ENCODE measurements around the gene GEN1.
"Not testable (repeated sequence)": the region's sequence is repeated elsewhere in the genome, so short reads cannot be mapped to it uniquely, and the experiment has no call there.

GEN1 gene

DNA sequence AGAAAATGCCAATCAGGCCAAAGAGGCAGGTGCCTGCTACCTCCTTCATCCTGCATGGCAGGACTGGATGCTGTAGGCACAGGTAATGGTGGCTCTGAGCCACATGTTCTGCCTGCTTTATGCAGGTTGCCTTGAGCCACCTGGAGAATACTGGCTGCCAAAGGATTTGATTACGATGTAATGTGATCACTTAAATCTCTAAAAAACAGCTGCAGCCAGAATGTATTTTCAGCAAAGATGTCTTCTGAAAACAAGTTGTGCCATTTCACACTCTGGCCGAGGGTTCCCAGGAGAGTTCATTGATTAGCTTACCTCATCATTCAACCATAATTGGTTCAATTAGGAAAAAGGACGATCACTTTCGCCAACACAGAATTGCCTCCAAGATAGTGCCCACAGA is 44.4 kb downstream of the GEN1 start:
- DNase-seq: no peak

DNA sequence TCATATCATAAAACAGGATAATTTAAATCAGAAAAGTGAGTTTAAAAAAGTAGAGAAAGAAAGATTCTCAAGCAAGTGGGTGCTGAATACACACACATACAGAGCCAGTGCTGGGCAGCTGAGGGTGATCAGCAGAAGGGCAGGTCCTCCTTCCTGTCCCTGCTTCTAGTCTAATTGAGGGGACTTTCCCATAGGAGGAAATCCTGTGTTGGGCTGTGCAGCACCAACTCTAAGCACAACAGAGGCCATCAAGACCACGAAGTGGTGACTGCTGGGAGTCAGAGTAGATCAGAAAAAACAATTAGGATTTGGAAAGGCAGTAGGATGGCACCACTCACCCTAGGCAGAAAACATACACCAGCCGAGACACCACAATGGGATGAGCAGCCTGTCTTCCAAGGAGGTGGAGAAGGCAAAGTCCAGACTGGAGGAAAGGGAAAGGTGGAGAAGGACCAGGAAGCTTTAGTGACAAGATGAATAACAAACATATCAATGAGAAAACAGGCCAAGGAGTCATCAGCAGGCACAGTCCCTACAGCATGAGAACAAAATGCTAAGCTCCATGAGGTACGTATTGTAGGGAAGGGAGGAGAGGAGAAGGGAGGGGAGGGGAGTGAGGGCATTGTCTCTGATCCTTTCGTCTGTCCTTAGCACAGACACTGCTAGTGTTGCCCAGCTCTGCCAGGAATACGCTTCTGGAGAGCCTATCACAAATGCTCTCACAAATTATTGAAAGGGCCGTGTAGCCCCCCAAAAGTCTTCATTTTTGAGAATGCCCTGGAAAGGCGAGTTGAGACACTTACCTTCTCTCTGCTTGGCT is 45.6 kb downstream of the GEN1 start:
- no peak for DNase-seq

DNA sequence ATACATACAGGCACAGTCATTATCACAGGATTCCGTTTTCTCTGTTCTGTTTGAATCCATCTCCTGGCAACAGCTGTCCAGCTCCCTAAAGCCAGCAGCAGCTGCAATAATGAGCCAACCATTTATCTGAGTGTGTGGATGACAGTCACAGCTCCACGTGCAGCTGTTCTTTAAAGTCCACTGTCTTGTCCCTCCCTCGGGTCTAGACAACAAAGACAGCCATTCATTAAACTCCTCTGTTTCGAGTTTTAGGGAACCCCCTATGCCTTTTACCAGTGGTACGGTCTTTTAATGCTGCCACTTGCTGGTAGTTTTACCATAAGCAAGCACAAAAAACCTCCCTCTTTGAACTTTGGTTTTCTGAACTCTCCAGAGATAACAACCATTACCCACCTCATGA is 46.3 kb downstream of the GEN1 start:
- DNase-seq: no peak

DNA sequence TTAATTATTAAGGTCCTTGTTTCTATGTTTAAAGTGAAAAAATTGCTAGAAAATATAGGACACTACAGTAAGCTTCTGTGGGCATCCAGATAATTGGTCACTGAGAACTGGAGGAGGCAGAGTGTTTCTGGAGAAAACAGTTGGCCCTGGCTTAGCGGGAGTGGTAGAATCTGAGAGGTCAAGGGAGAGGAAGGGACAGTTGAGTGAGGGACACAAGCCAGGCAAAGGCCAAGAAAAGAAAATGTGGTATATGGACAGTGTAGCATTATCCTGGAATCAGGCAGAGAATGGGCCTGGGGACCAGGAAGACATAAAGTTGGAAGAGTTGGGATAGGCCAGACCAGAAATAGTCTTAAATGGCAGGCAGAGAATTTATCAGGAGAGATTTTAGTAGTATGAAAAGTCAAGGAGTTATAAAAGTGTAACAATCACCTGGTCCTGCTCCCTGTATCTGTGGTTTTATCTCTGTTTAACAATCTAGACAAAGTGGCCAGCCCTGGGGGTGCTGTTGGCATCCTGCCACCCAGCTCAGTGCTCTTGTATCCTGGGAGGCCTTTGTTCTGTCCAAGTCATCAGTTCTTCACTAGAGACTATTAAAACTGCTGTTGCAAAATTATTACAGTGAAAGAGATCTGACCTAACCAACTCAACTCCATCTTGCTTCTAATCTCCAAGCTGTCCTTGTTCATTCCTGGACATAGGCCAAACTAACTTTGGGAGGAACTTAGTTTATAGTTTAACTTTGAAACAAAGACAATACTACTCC is 46.9 kb downstream of the GEN1 start:
- no peak for DNase-seq

DNA sequence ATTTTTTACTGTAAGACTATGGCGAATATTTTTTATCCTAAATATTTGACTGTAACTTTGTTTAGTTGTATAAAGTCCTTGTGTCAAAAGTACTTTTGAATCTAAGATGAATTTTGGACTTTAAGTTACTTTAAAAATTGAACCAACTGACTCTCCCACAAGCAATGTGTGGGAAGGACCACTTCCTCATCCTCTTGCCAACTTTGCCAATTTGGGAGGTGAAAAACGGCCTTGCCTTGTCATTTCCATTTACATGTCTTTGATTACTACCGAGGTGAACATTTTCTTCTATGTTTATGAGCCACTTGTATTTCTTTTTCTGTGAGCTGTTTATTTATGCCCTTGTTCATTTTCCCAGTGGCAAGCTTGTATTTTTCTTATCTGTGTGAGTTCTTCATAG is 49.6 kb downstream of the GEN1 start:
- no peak for DNase-seq

DNA sequence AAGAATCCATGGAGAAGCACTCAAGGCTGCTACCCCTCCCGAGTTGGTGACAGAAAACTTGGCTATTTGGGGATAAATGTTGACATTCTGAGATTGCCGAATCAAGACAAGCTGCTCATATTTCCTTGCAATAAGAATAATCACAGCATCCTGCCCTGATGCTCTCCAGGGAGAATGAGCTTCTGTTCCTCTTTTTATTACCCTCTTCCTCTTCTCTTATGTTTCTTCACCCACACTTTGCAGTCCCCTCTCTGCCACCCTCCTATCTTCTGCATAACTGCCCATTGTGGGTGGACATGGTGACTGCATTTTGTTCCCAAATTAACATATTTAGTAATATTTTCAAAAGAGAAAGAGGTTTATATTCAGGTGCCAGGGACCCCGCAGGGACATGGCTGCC is 50.4 kb downstream of the GEN1 start:
- DNase-seq: no peak

DNA sequence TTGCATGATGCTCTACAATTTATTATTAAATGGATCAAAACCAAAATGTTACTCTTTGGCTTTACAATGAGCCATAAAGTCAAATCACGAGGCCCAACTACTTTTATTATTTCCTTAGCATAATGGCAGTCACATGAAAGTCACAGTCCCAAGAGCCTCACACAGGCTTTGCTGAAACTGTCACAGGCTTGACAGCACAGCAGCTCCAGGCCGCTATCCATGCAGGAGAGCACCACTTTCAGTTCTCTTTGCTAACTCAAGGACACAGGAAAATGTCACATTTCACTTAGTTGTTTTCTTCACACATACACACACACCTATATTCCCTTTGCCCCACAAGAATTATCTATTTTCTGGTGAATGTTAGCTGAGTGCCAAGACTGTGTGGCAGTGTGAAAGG is 51.2 kb downstream of the GEN1 start:
- DNase-seq: no peak

DNA sequence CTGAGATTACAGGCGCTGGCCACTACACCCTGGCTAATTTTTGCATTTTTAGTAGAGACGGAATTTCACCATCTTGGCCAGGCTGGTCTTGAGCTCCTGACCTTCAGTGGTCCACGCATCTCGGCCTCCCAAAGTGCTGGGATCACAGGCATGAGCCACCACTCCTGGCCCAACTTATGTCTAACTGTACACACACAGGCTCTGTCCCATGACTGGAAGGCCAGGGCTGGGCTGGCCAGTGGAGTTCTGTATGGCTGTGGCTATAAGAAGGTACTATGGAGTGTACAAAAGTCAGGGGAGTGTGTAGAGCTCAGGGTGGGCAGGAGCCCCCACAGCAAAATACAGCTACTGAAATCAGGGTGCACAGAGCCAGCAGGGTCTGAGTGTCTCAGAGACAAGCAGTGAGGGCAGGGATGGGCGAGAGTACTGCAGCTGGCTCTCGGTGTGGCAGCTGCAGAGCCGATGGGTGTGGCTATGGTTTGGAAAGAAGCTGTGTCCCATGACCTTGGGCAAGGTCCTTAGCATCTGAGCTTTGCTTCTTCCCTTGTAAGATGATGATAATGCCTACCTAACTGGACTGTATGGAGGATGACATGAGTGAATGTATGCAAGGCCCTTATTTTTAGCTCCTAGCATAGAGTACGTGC is 51.9 kb downstream of the GEN1 start:
- no peak for DNase-seq

DNA sequence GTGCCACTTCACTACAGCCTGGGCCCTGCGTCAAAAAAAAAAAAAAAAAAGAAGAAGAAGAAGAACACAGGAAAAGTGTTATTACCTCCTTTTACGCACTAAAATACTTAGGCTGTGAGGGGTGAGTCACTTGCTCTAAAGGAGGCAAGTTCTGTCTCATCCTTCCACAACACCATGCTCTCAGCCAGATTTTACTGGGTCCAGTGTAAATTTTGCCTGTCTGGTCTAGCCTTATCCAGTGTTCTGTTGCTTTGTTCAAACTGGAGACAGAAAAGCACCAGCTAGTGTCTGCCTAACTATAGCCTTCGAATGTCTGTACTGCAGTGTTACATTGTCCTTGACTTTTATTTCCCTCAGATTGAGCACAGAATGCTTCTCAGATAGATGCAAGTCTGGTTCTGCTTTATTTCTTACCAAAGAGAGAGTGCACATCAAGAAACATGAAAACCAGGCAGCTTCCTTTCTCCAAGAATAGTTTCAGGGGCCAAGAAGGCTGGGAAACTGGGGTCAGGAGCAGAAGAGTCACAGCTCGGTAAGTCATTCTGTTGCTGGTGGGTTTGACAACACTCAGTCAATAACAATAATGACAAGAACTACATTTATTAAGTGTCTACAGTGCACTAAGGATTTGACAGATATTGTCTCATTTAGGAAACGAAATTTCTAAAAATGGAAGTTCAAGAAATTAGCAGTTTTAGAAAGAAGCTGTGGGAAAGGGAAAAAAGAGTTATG is 59.2 kb downstream of the GEN1 start:
- DNase-seq: no peak

DNA sequence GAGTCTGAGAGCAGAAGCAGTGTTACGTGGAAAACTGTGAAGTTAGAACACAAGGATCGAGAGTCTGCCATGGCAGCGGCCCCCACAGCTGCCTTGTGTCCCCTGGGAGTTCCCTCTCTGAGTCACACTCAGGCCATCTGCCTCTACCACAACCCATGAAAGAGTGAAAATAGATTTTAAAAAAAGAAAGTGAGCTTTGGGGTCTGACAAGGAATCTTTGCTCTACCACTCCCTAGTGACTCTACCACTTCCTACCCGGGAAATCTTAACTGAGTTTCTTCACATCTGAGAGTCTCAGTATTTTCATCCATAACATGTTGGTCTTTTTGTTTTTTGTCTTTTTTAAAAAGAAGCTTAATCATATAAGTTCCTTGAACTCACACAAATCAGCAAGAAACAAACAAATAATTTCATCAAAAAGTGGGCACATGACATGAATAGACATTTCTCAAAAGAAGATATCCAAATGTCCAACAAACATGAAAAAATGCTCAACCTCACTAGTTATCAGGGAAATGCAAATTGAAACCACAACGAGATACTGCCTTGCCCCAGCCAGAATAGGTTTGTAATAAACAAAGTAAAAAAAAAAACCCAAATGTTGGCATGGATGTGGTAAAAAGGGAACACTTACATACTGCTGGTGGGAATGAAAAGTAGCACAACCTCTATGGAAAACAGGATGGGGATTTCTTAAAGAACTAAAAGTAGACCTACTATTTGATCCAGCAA is 60.0 kb downstream of the GEN1 start:
- DNase-seq: no peak

DNA sequence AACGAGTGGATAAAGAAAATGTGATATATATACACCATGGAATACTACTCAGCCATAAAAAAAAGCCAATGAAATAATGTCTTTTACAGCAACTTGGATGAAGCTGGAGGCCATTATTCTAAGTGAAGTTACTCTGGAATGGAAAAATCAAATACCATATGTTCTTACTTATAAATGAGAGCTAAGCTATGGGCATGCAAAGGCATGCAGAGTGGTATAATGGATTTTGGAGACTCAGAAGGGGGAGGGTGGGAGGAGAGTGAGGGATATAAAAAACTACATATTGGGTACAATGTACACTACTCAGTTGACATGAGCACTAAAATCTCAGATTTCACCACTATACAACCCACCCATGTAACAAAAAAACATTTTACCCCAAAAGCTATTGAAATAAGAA is 60.7 kb downstream of the GEN1 start:
- DNase-seq: no peak

DNA sequence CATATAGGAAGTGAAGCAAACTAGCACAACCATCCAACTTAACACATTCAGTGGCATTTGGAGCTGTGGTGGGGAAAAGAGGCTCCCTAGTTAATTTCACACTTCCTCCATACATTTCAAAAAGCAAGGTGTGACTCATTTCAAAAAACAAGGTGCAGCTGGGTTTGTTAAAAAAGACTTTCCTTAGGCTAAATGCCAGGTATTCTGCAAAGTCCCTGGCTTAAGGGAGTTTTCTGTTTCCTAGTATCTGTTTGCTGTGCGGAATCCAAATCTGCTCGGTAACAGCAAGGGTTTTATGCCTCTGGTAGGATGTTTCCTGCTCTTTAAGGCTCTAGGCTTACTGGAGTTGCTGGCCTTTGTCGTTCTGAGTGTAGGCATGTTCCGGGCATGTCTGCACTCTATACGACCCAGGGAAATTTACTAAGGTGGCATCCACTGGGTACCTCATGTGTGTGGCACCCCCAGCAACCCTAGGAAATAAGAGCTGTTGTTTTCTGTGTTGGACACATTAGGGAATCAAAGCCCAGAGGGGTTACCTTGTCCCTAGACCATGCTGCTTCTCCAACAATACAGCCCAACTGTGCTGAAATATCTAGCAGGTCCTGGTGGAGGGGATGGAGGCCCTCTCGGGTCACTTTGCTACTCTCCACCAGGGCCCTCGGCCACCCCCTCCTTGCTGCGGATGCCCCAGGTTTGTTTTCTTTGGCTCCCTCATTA is 61.7 kb downstream of the GEN1 start:
- no peak for DNase-seq

DNA sequence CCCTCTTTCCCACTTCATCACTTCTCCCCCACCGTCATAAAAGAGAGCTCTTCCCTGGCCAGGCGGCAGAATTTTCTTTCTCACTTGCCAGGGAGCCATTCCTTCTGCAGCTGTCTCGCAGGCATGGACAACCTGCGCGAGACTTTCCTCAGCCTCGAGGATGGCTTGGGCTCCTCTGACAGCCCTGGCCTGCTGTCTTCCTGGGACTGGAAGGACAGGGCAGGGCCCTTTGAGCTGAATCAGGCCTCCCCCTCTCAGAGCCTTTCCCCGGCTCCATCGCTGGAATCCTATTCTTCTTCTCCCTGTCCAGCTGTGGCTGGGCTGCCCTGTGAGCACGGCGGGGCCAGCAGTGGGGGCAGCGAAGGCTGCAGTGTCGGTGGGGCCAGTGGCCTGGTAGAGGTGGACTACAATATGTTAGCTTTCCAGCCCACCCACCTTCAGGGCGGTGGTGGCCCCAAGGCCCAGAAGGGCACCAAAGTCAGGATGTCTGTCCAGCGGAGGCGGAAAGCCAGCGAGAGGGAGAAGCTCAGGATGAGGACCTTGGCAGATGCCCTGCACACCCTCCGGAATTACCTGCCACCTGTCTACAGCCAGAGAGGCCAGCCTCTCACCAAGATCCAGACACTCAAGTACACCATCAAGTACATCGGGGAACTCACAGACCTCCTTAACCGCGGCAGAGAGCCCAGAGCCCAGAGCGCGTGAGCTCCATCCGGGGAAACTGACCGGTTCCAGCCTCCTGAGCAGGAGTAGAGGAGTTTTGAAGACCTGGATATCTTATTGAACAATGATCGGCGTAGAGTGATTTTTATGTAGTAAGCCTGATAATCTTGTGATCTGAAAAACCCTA is 62.7 kb downstream of the GEN1 start, which contains the start of gene MSGN1:
MSGN1 (plus strand) TSS at position 65 of the 850 bp plus-strand sequence; CDS start at position 124, 59 bp downstream.
- no peak for DNase-seq

DNA sequence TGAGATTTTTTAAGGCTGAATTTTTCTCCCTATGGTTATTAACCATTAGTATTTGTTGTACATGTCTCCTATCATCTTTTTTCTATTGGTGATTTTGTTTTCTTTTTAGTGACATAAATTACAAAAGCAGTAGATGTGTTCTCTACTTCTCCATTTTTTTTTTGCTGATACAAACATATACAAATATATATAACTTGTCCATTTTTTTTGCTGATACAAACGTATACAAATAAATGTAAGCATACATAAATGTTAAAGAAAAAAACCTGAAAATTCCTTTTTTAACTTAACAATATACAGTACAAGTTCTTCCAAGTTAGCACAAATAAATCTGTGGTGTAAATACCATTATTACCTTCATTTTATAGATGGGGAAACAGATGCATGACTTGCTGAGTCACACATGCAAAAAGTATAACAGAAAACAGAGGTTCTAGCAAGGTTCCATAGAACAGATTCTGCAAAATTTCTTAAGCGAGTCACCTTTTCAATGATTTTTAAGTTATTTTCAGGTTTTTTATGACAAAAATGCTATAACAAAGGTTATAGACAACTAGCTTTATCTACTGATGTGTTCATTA is 64.4 kb downstream of the GEN1 start:
- no peak for DNase-seq

DNA sequence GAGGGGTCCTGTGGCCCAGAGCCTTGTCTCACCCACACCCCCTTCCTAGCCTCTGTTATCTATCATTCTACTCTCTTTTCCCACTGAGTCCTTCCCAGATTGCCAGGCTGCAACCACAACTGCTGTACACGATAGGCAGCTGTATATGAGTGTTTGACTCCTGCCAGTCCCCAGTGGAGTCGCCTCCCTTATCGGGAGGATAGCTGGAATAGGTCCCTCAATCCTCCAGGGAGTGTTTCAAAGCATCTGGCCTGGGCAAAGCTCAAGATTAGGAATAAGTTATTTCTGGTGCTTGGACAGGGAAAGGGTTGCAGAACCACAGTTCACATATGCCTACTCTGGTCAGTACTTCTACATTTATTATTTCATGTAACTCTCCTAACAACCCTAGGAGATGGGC is 67.1 kb downstream of the GEN1 start:
- DNase-seq: no peak

DNA sequence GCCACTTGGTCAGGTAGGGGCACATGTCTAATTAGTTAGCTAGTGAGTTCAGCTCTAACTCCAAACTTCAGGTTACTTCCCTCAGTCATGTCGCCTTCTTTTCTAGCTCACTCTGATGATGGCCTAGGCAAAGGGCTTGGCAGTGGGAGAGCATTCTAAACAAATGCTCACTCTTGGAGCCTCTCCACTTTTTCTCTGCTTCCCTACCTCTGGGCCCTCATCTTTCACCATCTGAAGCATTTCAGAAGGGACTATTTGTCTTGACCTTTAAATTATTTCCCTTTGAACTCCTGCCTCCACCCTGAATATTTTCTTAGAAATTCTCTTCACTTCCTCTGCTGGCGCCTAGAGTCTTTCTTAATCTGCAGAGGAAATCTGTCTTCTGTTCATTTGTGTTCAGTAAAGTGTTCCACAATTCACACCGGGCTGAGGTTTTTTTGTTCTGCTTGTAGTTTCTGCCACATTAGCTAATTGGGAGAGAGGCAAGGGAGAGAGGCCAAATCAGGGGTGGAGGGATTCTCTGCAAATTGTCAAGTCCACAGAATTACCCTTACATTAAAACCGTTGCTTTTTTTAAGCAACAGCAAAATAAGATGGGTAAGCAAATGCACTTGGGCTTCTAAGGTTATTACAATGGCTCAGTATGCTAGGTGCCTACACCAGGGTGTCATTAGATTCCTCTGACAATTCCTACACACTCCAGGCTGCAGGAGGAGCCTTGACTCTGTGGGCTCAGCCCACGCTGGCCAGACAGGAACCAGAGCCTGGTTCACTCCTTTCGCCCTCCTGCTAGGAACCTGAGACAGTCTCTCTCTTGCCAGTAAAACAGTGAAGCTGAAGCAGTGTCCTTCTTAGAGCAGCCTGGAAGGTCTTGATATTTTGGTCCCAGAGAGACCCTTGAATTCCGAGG is 67.9 kb downstream of the GEN1 start:
- no peak for DNase-seq

DNA sequence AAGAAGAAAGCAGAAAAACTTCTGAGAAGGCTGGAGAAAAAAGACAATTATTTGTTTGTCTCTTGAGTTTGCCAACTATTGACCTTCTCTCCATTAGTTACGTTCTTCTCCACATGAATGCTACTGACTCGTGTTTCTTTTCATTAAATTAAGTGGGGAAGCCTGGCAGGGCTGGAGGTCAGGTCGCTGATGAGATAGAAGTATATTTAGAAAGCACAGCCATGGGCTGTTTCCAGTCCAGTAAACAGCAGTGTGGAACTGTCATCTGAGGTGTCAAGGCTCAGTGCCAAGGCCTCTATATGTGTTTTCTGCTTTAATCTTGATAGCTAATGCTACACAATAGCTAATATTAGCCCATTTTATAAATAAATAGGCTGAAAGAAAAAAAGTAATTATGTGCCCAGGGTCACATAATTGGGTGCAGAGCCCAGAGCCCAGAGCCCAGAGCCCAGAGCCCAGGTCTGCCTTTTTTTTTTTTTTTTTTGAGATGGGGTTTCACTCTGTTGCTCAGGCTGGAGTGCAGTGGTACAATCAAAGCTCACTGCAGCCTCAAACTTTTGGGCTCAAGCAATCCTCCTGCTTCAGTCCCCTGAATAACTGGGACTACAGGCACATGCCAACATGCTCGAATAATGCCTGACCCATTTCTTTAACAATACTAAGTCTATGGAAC is 68.6 kb downstream of the GEN1 start:
- DNase-seq: no peak

DNA sequence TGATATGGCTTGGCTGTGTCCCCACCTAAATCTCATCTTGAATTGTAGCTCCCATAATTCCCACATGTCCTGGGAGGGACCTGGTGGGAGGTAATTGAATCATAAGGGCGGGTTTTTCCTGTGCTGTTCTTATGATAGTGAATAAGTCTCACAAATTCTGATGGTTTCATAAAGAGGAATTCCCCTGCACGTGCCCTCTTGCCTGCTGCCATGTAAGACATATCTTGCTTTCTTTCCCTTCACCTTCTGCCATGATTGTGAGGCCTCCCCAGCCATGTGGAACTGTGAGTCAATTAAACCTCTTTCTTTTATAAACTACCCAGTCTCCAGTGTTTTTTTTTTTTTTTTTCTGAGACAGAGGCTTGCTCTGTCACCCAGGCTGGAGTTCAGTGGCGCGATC is 69.7 kb downstream of the GEN1 start:
- DNase-seq: not testable (repeated sequence)

DNA sequence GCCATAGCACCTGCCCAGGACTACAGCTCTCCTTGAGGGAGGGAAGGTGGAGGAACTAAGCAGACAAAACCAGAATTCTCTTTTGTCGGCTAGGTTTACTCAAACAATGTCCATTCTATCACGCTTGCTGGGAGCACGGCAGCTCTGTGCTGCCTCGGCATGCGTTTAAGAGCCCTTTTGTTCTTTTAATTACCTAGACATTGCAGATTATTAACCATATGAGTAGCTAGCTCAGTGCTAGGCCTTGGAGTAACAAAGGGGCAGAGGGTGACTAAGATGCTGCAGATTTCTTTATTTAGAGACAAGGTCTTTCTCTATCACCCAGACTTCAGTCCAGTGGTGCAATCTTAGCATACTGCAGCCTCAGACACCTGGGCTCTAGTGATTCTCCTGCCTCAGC is 73.4 kb downstream of the GEN1 start:
- no peak for DNase-seq
